H1 (cell line): ENCODE results near the gene TDG. TPM values are rescaled to one million over a fixed set of nuclear protein-coding genes. Genes with fewer than 3 reads are reported as not detected.
A peak's percentile ranks its signal among the peaks of the same experiment; 100 is the strongest.

ENCODE experiments used
- CTCF ChIA-PET: fragments of 300-600 bp; sonication (Branson Sonifier 250); formaldehyde crosslinking; loops from one replicate; lab custom pipeline; 2021; ENCODE audit not compliant: partially characterized antibody; lab: Charles Lee
- POLR2A ChIA-PET: fragments of 300-600 bp; sonication (Branson Sonifier 250); formaldehyde crosslinking; loops from one replicate; lab custom pipeline; 2021; ENCODE audit warnings: inconsistent platforms; ENCODE audit not compliant: partially characterized antibody; lab: Charles Lee
- DNase-seq, 2 experiments: peaks; one replicate each; pipeline versions ENCODE4 v3.0.0 to v3.0.0-alpha.2; 2010 to 2022; ENCODE audit warnings: low spot score in 2 of 2, low read depth in 1 of 2, mixed read lengths in 1 of 2
- FAIRE-seq: peaks from 2 replicates; lab custom pipeline; 2011; peaks lifted over from hg19 to GRCh38; lab: Jason Lieb, UNC
- H2AFZ ChIP-seq: 2 replicates; pipeline ENCODE4 v1.8.1; 2012; ENCODE audit warnings: low read length, inconsistent platforms
- H2AK5ac ChIP-seq: 2 replicates; pipeline ENCODE4 v1.6.1; 2013; ENCODE audit warnings: low read depth, low read length
- H2BK120ac ChIP-seq: replicated peaks from 2 replicates; pipeline ENCODE3; 2013; ENCODE audit warnings: low read depth, low read length, inconsistent platforms
- H2BK12ac ChIP-seq: 2 replicates; pipeline ENCODE4 v1.6.1; 2013; ENCODE audit warnings: low read depth, low read length
- H2BK15ac ChIP-seq: 2 replicates; pipeline ENCODE4 v1.6.1; 2013; ENCODE audit warnings: low read length
- H2BK20ac ChIP-seq: 2 replicates; pipeline ENCODE4 v1.6.1; 2013; ENCODE audit warnings: low read length
- H2BK5ac ChIP-seq: 2 replicates; pipeline ENCODE4 v1.6.1; 2013; ENCODE audit warnings: low read depth, low read length
- H3K14ac ChIP-seq: 2 replicates; pipeline ENCODE4 v1.6.1; 2013; ENCODE audit warnings: inconsistent platforms; ENCODE audit not compliant: insufficient read length
- H3K18ac ChIP-seq: 2 replicates; pipeline ENCODE4 v1.6.1; 2013; ENCODE audit warnings: low read length; ENCODE audit errors: extremely low read depth
- H3K23ac ChIP-seq: 2 replicates; pipeline ENCODE4 v1.6.1; 2013; ENCODE audit warnings: inconsistent platforms; ENCODE audit not compliant: insufficient read length
- H3K23me2 ChIP-seq: 2 replicates; pipeline ENCODE4 v1.6.1; 2013; ENCODE audit warnings: low read depth, low read length
- H3K27ac ChIP-seq: 2 replicates; pipeline ENCODE4 v1.6.1; 2011; ENCODE audit warnings: low read depth, low read length, inconsistent platforms
- H3K27me3 ChIP-seq, 4 experiments: replicated peaks in 1 of 4; 1 replicate in 1 of 4; 2 replicates in 3 of 4; pipeline versions ENCODE4 v1.6.1 to v1.8.1; 2011 to 2013; ENCODE audit warnings: low read length in 3 of 4, mild to moderate bottlenecking in 3 of 4, inconsistent platforms in 2 of 4, mixed read lengths in 2 of 4, moderate library complexity in 1 of 4; ENCODE audit not compliant: control insufficient read depth in 3 of 4, insufficient read depth in 3 of 4; ENCODE audit errors: extremely low read depth in 1 of 4
- H3K36me3 ChIP-seq, 4 experiments: 2 replicates each; pipeline versions ENCODE4 v1.6.1 to v1.8.1; 2011 to 2013; ENCODE audit warnings: mild to moderate bottlenecking in 4 of 4, low read length in 3 of 4, moderate library complexity in 2 of 4, control low read depth in 1 of 4, inconsistent platforms in 1 of 4; ENCODE audit not compliant: insufficient read depth in 4 of 4, control insufficient read depth in 2 of 4
- H3K4ac ChIP-seq: replicated peaks from 2 replicates; pipeline ENCODE3; 2013; ENCODE audit warnings: low read length, low read depth, mixed read lengths, inconsistent platforms; ENCODE audit not compliant: insufficient read length
- H3K4me1 ChIP-seq, 4 experiments: replicated peaks in 1 of 4; 1 replicate in 1 of 4; 2 replicates in 3 of 4; pipeline versions ENCODE4 v1.6.1 to v1.8.1; 2011 to 2013; ENCODE audit warnings: low read length in 3 of 4, inconsistent platforms in 2 of 4, mixed read lengths in 1 of 4; ENCODE audit not compliant: insufficient read depth in 4 of 4, control insufficient read depth in 3 of 4
- H3K4me2 ChIP-seq, 2 experiments: 2 replicates each; pipeline versions ENCODE4 v1.6.1 to v1.8.1; 2011 to 2013; ENCODE audit warnings: low read depth in 2 of 2, low read length in 2 of 2, control low read depth in 1 of 2, inconsistent platforms in 1 of 2, mild to moderate bottlenecking in 1 of 2; ENCODE audit not compliant: insufficient read depth in 1 of 2
- H3K4me3 ChIP-seq, 4 experiments: fragments of 200-600, 300-600 bp in 1 of 4; sonication (generic), shearing (Covaris generic), sonication (Bioruptor Twin) in 1 of 4; 2 replicates each; pipeline versions ENCODE4 v1.5.1 to v1.8.1; 2011 to 2016; ENCODE audit warnings: low read length in 4 of 4, low read depth in 3 of 4, control low read depth in 2 of 4, inconsistent platforms in 2 of 4, mild to moderate bottlenecking in 2 of 4, mixed read lengths in 1 of 4, moderate library complexity in 1 of 4; ENCODE audit not compliant: insufficient read depth in 2 of 4; ENCODE audit errors: extremely low read depth in 1 of 4
- H3K56ac ChIP-seq: replicated peaks from 2 replicates; pipeline ENCODE3; 2013; ENCODE audit warnings: low read depth, mild to moderate bottlenecking, mixed read lengths, low read length, inconsistent platforms; ENCODE audit not compliant: insufficient read length
- H3K79me1 ChIP-seq: 2 replicates; pipeline ENCODE4 v1.6.1; 2013; ENCODE audit warnings: low read depth, low read length, control low read depth
- H3K79me2 ChIP-seq, 2 experiments: 2 replicates each; pipeline versions ENCODE4 v1.6.1 to v1.8.1; 2012 to 2013; ENCODE audit warnings: low read length in 2 of 2, mild to moderate bottlenecking in 2 of 2, inconsistent platforms in 1 of 2; ENCODE audit not compliant: insufficient read depth in 2 of 2, control insufficient read depth in 1 of 2
- H3K9ac ChIP-seq, 4 experiments: replicated peaks in 1 of 4; 1 replicate in 1 of 4; 2 replicates in 3 of 4; pipeline versions ENCODE4 v1.6.1 to v1.8.1; 2011 to 2013; ENCODE audit warnings: low read depth in 3 of 4, low read length in 3 of 4, control low read depth in 2 of 4, mild to moderate bottlenecking in 2 of 4, moderate library complexity in 2 of 4, inconsistent platforms in 1 of 4; ENCODE audit errors: extremely low read depth in 1 of 4
- H3K9me3 ChIP-seq, 2 experiments: 2 replicates each; pipeline versions ENCODE4 v1.6.1 to v1.8.1; 2012 to 2013; ENCODE audit warnings: mild to moderate bottlenecking in 2 of 2, moderate library complexity in 2 of 2, control low read depth in 1 of 2, inconsistent platforms in 1 of 2, low read depth in 1 of 2, low read length in 1 of 2, mixed read lengths in 1 of 2; ENCODE audit not compliant: insufficient read depth in 2 of 2
- H4K20me1 ChIP-seq, 2 experiments: replicated peaks in 1 of 2; 2 replicates each; pipeline versions ENCODE3 to v1.8.1; 2011 to 2013; ENCODE audit warnings: inconsistent platforms in 2 of 2, low read length in 2 of 2, mild to moderate bottlenecking in 1 of 2; ENCODE audit not compliant: insufficient read depth in 2 of 2, control insufficient read depth in 1 of 2
- H4K5ac ChIP-seq: 2 replicates; pipeline ENCODE4 v1.6.1; 2013; ENCODE audit warnings: low read length, low read depth, mixed read lengths, inconsistent platforms; ENCODE audit not compliant: insufficient read length
- H4K8ac ChIP-seq: 2 replicates; pipeline ENCODE4 v1.8.0; 2013; ENCODE audit warnings: mild to moderate bottlenecking, moderate library complexity, low read length, inconsistent platforms; ENCODE audit not compliant: insufficient read depth; ENCODE audit errors: extremely low read depth
- H4K91ac ChIP-seq: replicated peaks from 2 replicates; pipeline ENCODE3; 2013; ENCODE audit warnings: low read length, mixed read lengths, inconsistent platforms; ENCODE audit not compliant: insufficient read length
- POLR2A ChIP-seq, 2 experiments: IDR thresholded peaks; 1 replicate in 1 of 2; 2 replicates in 1 of 2; pipeline ENCODE4 v1.6.1; 2011; ENCODE audit warnings: low read depth in 2 of 2, low read length in 2 of 2, mild to moderate bottlenecking in 2 of 2; ENCODE audit errors: control extremely low read depth in 1 of 2
- SP2 ChIP-seq: IDR thresholded peaks from 2 replicates; pipeline ENCODE4 v1.6.1; 2012; ENCODE audit warnings: mild to moderate bottlenecking, low read length, inconsistent platforms
- WGBS, 2 experiments: shearing (Covaris generic) in 1 of 2; methylation state at CpG; one replicate each; pipeline versions ENCODE4 v1.1.6 to v1.1.7; 2013 to 2015; ENCODE audit warnings: low lambda C conversion rate in 2 of 2, mixed read lengths in 2 of 2, inconsistent platforms in 1 of 2, low coverage in 1 of 2, missing lambda C conversion rate in 1 of 2; ENCODE audit not compliant: insufficient replicate concordance in 2 of 2, insufficient coverage in 1 of 2, insufficient read length in 1 of 2; ENCODE audit errors: extremely low coverage in 1 of 2, missing lambda C conversion rate in 1 of 2; 5-methylcytosine and 5-hydroxymethylcytosine counted together
- polyA plus RNA-seq, 7 experiments: library from polyadenylated mRNA; depleted of rRNA in 3 of 7; stranded (reverse) in 5 of 7; unstranded in 2 of 7; fragments of >200 nt in 5 of 7; fragments of 200-250 nt in 2 of 7; gene quantifications; 1 replicate in 5 of 7; 2 replicates in 1 of 7; 4 replicates in 1 of 7; pipeline versions ENCODE4 v1.2.1 to v1.2.3, GENCODE V29; 2011 to 2013; ENCODE audit warnings: missing spikeins in 2 of 7, mixed read lengths in 2 of 7
- total RNA-seq: library from RNA; stranded (reverse); fragmentation: NEBNext Ultra II Directional; extraction: Animal tissue kit (Norgen Biotek cat#: 25700); gene quantifications from 2 replicates; pipeline ENCODE4 v1.2.1, GENCODE V29; 2021

Gene TDG
- total and polyA plus RNA-seq, 2 of the 8 experiments (the other 6 are each of a cell fraction or from before 2014, with no cell fraction given): 22.7 to 47.8 TPM

DNA sequence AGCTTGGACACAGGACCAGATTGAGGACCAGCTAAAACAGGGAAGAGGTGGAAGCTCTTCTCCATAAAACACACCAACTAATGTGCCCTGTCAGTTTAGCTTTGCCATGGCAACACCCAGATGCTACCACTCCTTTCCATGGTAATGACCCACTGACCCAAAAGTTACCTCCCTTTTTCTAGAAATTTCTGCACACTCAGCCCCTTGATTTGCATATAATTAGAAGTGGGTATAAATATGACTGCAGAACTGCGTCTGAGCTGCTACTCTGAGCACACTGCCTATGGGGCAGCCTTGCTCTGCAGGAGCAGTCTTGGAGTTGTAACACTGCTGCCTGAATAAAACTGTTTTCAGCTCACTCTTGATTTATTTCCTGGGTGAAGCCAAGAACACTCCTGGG lies 3.2 kb upstream of the TDG start:
- H3K4me2 ChIP-seq: no peak overlapping the region
- H3K27ac ChIP-seq: no peak overlapping the region
- no peak overlapping the region for H2AFZ ChIP-seq
- no peak overlapping the region for H2BK120ac ChIP-seq
- TF ChIP-seq SP2: no peak
- TF ChIP-seq POLR2A (IDR thresholded peaks at IDR 0.05; ENCODE audit: control extremely low read depth in 1 of 2, low read depth in 2 of 2, low read length in 2 of 2): peak in 1 of 2 experiments; percentile 34; a peak in 1 of 3 replicates
- TF ChIP-seq, all 59 proteins: peak for 1
- peaks cover 11% of the 10 kb centered on the region; the same call in 1 of the 2 replicates for H3K23me2 ChIP-seq
- H2BK20ac ChIP-seq: no peak overlapping the region
- no peak overlapping the region for H2AK5ac ChIP-seq
- H3K18ac ChIP-seq: no peak overlapping the region
- H3K36me3 ChIP-seq: no peaks in the 10 kb centered on the region
- H3K9ac ChIP-seq: no peak overlapping the region
- H3K14ac ChIP-seq: no peak overlapping the region
- peaks cover 0 to 9% (median 2%) of the 10 kb centered on the region in 4 experiments; a peak in 4 of 7 replicates for H3K4me1 ChIP-seq
- no peak for DNase-seq
- no peak overlapping the region for H2BK5ac ChIP-seq
- no peak overlapping the region for H3K4ac ChIP-seq
- no peak overlapping the region for H4K91ac ChIP-seq
- no peak for FAIRE-seq
- H3K56ac ChIP-seq: no peak overlapping the region
- no peak overlapping the region for H3K23ac ChIP-seq
- WGBS, 2 experiments: 75% methylated on average over 1 of the region's 1 CpG; no CpG with 5 or more reads in 1 of the 2 experiments
- H3K27me3 ChIP-seq: no peaks in the 10 kb centered on the region
- no peak overlapping the region for H3K4me3 ChIP-seq
- no peaks in the 10 kb centered on the region for H3K9me3 ChIP-seq
- H3K79me1 ChIP-seq: peaks cover 3% of the 10 kb centered on the region; the same call in 1 of the 2 replicates
- no peak overlapping the region for H4K5ac ChIP-seq
- ChIA-PET CTCF (interaction anchor here (1.9 to 2.0 kb wide), 2 partner anchors 8 to 147 kb away, joined by 4 to 9 read pairs; no protein-coding TSS in a partner anchor), POLR2A (interaction anchor here (0.6 to 2.1 kb wide), 7 partner anchors 10 to 175 kb away, joined by 3 to 5 read pairs (median 4); partner anchors contain the start of genes HSP90B1 and NFYB)
- peaks cover 24 to 42% of the 10 kb centered on the region in 2 experiments for H3K79me2 ChIP-seq
- no peak overlapping the region for H2BK15ac ChIP-seq
- H2BK12ac ChIP-seq: no peak overlapping the region
- H4K20me1 ChIP-seq: no peaks in the 10 kb centered on the region
- H4K8ac ChIP-seq: no peak overlapping the region
